K562 (cell line): Measurements from ENCODE around the gene RARA. TPM values are rescaled to one million over a fixed set of nuclear protein-coding genes. Genes with fewer than 3 reads are reported as not detected.

ENCODE experiments used
- DMBX1 ChIP-seq: fragments of 250-450 bp; sonication (Bioruptor Pico); IDR thresholded peaks from 2 replicates; pipeline ENCODE4 v1.8.0; 2022; ENCODE audit warnings: inconsistent platforms, mild to moderate bottlenecking, moderate library complexity, borderline replicate concordance
- EZH2 ChIP-seq: IDR thresholded peaks from 2 replicates; pipeline ENCODE4 v1.6.1; 2012; ENCODE audit warnings: low read depth, mild to moderate bottlenecking, inconsistent platforms, low read length, borderline replicate concordance
- FOXA3 ChIP-seq, 2 experiments: fragments of 450-650 bp in 1 of 2; sonication (generic) in 1 of 2; formaldehyde crosslinking; IDR thresholded peaks in 1 of 2; conservative IDR thresholded peaks in 1 of 2; 2 replicates each; pipeline versions ENCODE4 v1.4.0 to v1.8.0; 2020 to 2022; ENCODE audit warnings: mild to moderate bottlenecking in 2 of 2, missing genetic modification reagents in 1 of 2
- KLF1 ChIP-seq: fragments of 450-650 bp; IDR thresholded peaks from 2 replicates; pipeline ENCODE4 v1.6.1; 2016; ENCODE audit warnings: missing genetic modification characterization, missing compliant biosample characterization
- WHSC1 ChIP-seq: IDR thresholded peaks from one replicate; pipeline ENCODE4 v1.6.1; 2012; ENCODE audit warnings: low read length, control low read depth, inconsistent platforms
- ZNF134 ChIP-seq: fragments of 250-450 bp; sonication (Bioruptor Pico); conservative IDR thresholded peaks from 2 replicates; pipeline ENCODE4 v1.4.0; 2020
- ZNF184 ChIP-seq: sonication (generic); formaldehyde crosslinking; IDR thresholded peaks from 2 replicates; pipeline ENCODE4 v1.5.0; 2020; ENCODE audit warnings: missing genetic modification reagents
- ZNF507 ChIP-seq: conservative IDR thresholded peaks from 2 replicates; pipeline ENCODE4 v1.6.1; 2017; ENCODE audit warnings: missing genetic modification characterization, missing compliant biosample characterization
- polyA plus RNA-seq, 8 experiments: library from polyadenylated mRNA; depleted of rRNA in 4 of 8; stranded (reverse) in 5 of 8; unstranded in 3 of 8; fragments of >200 nt; fragmentation: Nextera tagmentation in 2 of 8; fragmentation: Illumina TruSeq in 1 of 8; extraction: Ambion mirVana in 2 of 8; extraction: Trizol in 1 of 8; gene quantifications; 2 replicates each; pipeline versions ENCODE4 v1.2.1 to v1.2.3, GENCODE V29; 2011 to 2014; ENCODE audit warnings: inconsistent platforms in 1 of 8, missing spikeins in 1 of 8
- total RNA-seq, 7 experiments: library from RNA; depleted of rRNA in 6 of 7; stranded (reverse); fragments of >200 nt in 6 of 7; fragmentation: Illumina TruSeq in 2 of 7; extraction: Trizol in 2 of 7; gene quantifications; 2 replicates each; pipeline versions ENCODE4 v1.2.1 to v1.2.3, GENCODE V29; 2011 to 2021; ENCODE audit warnings: low replicate concordance in 1 of 7
- TF ChIP-seq, protein P1 (sequence below): sonication (generic); formaldehyde crosslinking; IDR thresholded peaks from 2 replicates; pipeline ENCODE4 v1.8.1; 2023; ENCODE audit warnings: mild to moderate bottlenecking, missing genetic modification reagents
- TF ChIP-seq, protein P2 (sequence below): IDR thresholded peaks from 2 replicates; pipeline ENCODE4 v1.6.1; 2012; ENCODE audit warnings: low read depth, low read length, improper control_type of control experiment, borderline replicate concordance
- TF ChIP-seq, protein P3 (sequence below): fragments of 200-400 bp; formaldehyde crosslinking; IDR thresholded peaks from 2 replicates; pipeline ENCODE4 v1.6.1; 2017; ENCODE audit warnings: mild to moderate bottlenecking, low read depth, low read length, moderate library complexity
- TF ChIP-seq, protein P4 (sequence below): fragments of 250-450 bp; sonication (Bioruptor Pico); IDR thresholded peaks from 2 replicates; pipeline ENCODE4 v1.8.0; 2021; ENCODE audit warnings: mild to moderate bottlenecking, moderate library complexity
- TF ChIP-seq, protein P5 (sequence below): fragments of 250-450 bp; sonication (Bioruptor Pico); IDR thresholded peaks from 2 replicates; pipeline ENCODE4 v1.8.0; 2021; ENCODE audit warnings: moderate library complexity, mild to moderate bottlenecking, inconsistent platforms
- TF ChIP-seq, protein P6 (sequence below): sonication (generic); formaldehyde crosslinking; IDR thresholded peaks from 2 replicates; pipeline ENCODE4 v1.8.0; 2022; ENCODE audit warnings: missing genetic modification reagents, mild to moderate bottlenecking, borderline replicate concordance
- TF ChIP-seq, protein P7 (sequence below): fragments of 250-450 bp; sonication (Bioruptor Pico); IDR thresholded peaks from 2 replicates; pipeline ENCODE4 v1.8.0; 2022; ENCODE audit warnings: inconsistent platforms, mild to moderate bottlenecking, moderate library complexity, borderline replicate concordance

Gene RARA
- total and polyA plus RNA-seq, 9 of the 15 experiments (the other 6 are each of a cell fraction or from before 2014, with no cell fraction given), result 0.10 to 28.0 (median 7.9) TPM

DNA sequence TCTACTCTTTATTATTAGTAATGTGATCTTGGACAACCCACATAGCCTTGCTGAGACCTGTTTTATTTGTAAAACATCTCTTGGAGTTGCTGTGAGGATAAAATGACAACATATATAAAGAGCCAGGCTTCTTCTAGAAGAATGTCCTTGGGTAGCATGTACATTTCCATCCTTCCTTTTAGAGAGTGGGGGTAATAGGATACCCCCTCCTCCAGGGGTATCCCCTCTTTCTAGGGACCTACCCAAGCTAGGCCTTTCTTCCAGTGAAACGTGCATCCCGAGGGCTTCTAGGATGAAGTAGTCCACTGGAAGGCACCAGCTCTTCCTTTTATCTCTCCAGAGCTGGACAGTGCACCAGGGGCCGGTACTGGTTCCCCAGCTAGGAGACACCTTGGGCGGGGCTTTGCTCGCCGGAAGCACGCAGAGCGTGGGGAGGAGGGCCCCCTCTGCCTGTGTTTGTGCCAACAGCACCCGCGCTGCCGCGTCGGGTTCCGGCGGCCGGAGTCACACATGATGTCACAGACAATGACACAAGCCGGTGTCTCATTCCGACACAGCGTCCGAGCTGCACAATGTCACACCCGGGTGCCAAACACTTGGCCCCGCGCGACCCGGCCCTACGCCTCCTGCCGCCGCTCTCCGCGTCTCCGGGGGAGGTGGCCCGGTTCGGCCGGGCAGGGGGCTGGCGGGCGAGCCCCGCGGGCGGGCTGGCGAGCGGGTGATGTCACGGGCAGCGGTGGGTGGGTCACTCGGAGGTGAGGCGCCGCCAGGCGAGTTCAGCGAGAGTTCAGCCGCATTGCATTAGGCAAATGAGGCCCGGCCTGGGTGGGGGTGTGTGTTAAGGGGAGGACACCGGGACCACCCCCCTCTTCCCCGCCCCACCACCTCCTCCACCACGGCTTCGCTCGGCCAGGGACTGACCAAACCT lies 32.2 kb downstream of the RARA start (continued):
- TF ChIP-seq, protein P1, sequence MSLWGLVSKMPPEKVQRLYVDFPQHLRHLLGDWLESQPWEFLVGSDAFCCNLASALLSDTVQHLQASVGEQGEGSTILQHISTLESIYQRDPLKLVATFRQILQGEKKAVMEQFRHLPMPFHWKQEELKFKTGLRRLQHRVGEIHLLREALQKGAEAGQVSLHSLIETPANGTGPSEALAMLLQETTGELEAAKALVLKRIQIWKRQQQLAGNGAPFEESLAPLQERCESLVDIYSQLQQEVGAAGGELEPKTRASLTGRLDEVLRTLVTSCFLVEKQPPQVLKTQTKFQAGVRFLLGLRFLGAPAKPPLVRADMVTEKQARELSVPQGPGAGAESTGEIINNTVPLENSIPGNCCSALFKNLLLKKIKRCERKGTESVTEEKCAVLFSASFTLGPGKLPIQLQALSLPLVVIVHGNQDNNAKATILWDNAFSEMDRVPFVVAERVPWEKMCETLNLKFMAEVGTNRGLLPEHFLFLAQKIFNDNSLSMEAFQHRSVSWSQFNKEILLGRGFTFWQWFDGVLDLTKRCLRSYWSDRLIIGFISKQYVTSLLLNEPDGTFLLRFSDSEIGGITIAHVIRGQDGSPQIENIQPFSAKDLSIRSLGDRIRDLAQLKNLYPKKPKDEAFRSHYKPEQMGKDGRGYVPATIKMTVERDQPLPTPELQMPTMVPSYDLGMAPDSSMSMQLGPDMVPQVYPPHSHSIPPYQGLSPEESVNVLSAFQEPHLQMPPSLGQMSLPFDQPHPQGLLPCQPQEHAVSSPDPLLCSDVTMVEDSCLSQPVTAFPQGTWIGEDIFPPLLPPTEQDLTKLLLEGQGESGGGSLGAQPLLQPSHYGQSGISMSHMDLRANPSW, result no peak
- TF ChIP-seq WHSC1 (no peak), EZH2 (no peak), KLF1 (tag) (0 out of 2 replicates have a peak, but pooled peaks have one; percentile 52), FOXA3 (CRISPR knock-in tag; conservative IDR thresholded peaks at IDR 0.05 in 1 of 2, IDR thresholded peaks at IDR 0.05 in 1 of 2) (no peak; a peak in 1 of 4 replicates), DMBX1 (CRISPR knock-in tag) (no peak), ZNF507 (tag) (no peak), ZNF184 (CRISPR knock-in tag) (no peak), ZNF134 (CRISPR knock-in tag) (no peak)
- TF ChIP-seq, protein P2, sequence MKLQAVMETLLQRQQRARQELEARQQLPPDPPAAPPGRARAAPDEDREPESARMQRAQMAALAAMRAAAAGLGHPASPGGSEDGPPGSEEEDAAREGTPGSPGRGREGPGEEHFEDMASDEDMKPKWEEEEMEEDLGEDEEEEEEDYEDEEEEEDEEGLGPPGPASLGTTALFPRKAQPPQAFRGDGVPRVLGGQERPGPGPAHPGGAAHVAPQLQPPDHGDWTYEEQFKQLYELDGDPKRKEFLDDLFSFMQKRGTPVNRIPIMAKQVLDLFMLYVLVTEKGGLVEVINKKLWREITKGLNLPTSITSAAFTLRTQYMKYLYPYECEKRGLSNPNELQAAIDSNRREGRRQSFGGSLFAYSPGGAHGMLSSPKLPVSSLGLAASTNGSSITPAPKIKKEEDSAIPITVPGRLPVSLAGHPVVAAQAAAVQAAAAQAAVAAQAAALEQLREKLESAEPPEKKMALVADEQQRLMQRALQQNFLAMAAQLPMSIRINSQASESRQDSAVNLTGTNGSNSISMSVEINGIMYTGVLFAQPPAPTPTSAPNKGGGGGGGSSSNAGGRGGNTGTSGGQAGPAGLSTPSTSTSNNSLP, result no peak
- TF ChIP-seq, protein P3, sequence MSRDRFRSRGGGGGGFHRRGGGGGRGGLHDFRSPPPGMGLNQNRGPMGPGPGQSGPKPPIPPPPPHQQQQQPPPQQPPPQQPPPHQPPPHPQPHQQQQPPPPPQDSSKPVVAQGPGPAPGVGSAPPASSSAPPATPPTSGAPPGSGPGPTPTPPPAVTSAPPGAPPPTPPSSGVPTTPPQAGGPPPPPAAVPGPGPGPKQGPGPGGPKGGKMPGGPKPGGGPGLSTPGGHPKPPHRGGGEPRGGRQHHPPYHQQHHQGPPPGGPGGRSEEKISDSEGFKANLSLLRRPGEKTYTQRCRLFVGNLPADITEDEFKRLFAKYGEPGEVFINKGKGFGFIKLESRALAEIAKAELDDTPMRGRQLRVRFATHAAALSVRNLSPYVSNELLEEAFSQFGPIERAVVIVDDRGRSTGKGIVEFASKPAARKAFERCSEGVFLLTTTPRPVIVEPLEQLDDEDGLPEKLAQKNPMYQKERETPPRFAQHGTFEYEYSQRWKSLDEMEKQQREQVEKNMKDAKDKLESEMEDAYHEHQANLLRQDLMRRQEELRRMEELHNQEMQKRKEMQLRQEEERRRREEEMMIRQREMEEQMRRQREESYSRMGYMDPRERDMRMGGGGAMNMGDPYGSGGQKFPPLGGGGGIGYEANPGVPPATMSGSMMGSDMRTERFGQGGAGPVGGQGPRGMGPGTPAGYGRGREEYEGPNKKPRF, result no peak
- TF ChIP-seq, protein P4, sequence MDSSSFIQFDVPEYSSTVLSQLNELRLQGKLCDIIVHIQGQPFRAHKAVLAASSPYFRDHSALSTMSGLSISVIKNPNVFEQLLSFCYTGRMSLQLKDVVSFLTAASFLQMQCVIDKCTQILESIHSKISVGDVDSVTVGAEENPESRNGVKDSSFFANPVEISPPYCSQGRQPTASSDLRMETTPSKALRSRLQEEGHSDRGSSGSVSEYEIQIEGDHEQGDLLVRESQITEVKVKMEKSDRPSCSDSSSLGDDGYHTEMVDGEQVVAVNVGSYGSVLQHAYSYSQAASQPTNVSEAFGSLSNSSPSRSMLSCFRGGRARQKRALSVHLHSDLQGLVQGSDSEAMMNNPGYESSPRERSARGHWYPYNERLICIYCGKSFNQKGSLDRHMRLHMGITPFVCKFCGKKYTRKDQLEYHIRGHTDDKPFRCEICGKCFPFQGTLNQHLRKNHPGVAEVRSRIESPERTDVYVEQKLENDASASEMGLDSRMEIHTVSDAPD (CRISPR knock-in tag), result no peak
- TF ChIP-seq, protein P5, sequence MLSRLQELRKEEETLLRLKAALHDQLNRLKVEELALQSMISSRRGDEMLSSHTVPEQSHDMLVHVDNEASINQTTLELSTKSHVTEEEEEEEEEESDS (CRISPR knock-in tag), result no peak
- TF ChIP-seq, protein P6, sequence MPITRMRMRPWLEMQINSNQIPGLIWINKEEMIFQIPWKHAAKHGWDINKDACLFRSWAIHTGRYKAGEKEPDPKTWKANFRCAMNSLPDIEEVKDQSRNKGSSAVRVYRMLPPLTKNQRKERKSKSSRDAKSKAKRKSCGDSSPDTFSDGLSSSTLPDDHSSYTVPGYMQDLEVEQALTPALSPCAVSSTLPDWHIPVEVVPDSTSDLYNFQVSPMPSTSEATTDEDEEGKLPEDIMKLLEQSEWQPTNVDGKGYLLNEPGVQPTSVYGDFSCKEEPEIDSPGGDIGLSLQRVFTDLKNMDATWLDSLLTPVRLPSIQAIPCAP (CRISPR knock-in tag), result no peak
- TF ChIP-seq, protein P7, sequence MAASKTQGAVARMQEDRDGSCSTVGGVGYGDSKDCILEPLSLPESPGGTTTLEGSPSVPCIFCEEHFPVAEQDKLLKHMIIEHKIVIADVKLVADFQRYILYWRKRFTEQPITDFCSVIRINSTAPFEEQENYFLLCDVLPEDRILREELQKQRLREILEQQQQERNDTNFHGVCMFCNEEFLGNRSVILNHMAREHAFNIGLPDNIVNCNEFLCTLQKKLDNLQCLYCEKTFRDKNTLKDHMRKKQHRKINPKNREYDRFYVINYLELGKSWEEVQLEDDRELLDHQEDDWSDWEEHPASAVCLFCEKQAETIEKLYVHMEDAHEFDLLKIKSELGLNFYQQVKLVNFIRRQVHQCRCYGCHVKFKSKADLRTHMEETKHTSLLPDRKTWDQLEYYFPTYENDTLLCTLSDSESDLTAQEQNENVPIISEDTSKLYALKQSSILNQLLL (CRISPR knock-in tag), result no peak
